ENCODE results near the gene ATP1A4. TPM values are rescaled to one million over a fixed set of nuclear protein-coding genes. Genes with fewer than 3 reads are reported as not detected.
"Not testable (repeated sequence)": the region's sequence is repeated elsewhere in the genome, so short reads cannot be mapped to it uniquely, and the experiment has no call there.

ATP1A4 gene
- total RNA-seq, 1 donor from 2014 or later, result 1.0 TPM

DNA sequence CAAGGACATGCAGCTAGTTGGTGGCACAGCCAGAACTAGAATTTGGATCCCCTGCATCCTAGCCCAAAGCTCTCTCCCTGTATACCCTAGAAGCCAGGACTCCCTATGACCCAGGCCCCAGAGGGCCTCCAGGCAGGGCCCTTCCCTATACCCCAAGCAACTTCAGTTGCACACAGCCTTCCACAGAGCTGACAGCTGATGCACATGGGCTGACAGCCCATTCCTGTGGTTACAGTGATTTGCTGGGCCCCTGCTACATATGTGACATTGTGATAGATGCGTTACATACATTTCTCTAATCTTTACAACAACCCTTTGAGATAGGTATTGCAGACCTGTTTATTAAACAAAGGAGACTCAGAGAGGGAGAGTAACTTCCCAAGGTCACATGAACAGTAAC is 30.0 kb upstream of the ATP1A4 start:
- DNase-seq (ENCODE audit: low spot score), result no peak
- intact Hi-C loops (cut with DNase I), result no loop called here

DNA sequence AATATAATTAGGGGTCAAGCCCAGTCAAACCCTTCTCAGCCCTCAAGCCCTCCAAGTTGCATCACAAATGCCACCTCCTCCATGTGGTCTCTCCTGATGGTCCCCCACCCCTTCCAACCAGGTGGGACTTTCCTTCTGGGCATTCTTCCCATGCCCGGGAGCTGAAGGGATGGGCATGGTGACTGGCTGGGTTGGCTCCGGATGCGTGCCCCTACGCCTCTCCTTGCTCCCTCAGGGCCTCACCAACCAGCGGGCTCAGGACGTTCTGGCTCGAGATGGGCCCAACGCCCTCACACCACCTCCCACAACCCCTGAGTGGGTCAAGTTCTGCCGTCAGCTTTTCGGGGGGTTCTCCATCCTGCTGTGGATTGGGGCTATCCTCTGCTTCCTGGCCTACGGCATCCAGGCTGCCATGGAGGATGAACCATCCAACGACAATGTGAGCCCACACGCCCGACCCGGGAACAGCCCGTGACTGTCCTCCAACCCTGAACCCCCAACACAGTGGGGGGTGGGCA is 28.4 kb upstream of the ATP1A4 start:
- intact Hi-C loops (cut with DNase I), result no loop called here
- DNase-seq (ENCODE audit: low spot score), result no peak

DNA sequence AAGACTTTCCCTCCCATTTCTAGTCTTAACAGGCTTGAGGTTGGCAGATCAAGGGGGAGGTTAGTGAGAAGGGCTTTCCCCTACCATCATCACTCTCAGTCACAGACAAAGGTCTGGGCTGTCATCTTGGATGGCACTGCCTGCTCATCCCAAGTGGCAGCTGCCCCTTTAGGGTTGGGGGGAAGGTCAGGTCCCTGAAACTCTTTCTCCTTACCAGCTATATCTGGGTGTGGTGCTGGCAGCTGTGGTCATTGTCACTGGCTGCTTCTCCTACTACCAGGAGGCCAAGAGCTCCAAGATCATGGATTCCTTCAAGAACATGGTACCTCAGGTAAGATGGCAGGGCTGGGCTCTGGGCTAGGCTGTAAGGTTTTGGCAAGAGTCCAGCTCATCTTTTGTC is 27.7 kb upstream of the ATP1A4 start:
- intact Hi-C loops (cut with DNase I), result no loop called here
- DNase-seq (ENCODE audit: low spot score), result no peak

DNA sequence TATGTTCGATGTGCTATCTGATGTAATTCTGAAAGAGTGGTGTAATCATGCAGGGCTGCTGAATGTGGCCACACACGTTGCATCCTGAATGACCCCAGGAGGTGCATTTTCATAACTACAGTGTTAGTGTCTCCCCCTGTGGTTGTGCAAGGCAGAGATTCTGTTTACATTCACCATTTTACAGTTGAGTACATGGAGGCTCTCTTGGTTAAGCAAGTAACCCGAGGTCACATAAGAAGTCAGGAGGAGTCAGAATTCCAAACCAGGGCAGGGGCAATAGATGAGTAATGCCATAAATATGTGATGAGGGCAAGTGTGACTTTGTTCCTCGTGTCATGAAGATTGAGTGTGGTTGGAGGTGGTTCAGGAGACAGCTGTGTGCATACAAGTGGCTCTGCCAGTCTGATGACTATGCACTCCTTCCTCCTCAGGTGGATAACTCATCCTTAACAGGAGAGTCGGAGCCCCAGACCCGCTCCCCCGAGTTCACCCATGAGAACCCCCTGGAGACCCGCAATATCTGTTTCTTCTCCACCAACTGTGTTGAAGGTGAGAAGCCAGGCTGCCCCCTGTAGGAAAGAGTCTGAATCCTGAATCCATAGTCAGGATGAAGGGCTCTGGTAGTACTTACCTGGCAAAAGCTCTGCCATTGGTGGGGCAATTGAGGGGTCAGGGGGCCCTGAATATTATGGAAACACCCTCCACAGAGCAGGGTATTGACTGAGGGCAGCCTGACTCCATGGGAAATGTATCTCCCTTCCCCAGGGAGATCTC is 26.5 kb upstream of the ATP1A4 start:
- peak; percentile 69 for DNase-seq (ENCODE audit: low spot score)
- intact Hi-C loops (cut with DNase I), result no loop called here

DNA sequence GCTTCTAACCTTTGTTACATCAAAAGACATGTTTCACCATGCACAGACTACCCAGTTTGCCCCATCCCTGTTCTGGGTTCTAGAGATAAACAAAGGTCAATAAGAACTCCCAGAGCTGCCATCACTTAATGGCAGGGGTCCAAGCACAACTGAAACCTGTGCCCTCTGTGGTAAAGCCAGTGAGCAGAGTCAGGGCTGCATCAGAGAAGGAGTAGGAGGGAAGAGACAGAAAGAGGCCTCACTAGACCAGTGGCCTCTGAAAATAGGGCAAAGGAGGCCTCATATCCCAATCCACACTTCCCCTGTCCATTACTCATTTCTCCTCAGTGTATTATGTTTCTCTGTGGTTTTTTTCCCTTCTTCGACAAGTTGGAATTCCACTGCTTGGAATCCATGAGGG is 25.7 kb upstream of the ATP1A4 start:
- intact Hi-C loops (cut with DNase I), result no loop called here
- DNase-seq (ENCODE audit: low spot score), result peak; percentile 33

DNA sequence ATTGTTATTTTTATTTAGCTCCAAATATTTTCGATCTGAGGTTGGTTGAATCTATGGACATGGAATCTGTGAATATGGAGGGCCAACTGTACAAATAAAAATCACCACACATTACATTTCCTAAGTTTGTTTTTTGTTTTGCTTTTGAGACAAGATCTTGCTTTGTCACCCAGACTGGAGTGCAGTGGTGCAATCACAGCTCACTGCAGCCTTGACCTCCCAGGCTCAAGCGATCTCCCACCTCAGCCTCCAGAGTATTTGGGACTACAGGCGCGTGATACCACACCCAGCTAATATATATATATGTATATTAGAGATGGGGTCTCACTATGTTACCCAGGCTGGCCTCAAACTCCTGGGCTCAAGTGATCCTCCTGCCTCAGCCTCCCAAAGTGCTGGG is 25.1 kb upstream of the ATP1A4 start:
- intact Hi-C loops (cut with DNase I), result not testable (repeated sequence)
- DNase-seq (ENCODE audit: low spot score), result peak; percentile 26

DNA sequence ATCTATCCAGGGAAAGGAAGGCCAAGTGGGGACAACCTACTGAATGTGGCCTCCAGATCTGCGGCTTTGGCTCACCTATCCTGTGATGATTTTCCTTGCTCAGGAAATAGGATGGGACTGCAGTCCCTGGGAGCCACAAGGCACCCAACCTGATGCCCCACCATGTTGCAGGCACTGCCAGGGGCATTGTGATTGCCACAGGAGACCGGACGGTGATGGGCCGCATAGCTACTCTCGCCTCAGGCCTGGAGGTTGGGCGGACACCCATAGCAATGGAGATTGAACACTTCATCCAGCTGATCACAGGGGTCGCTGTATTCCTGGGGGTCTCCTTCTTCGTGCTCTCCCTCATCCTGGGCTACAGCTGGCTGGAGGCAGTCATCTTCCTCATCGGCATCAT is 24.0 kb upstream of the ATP1A4 start:
- DNase-seq (ENCODE audit: low spot score), result peak; percentile 76
- intact Hi-C loops (cut with DNase I), result no loop called here

DNA sequence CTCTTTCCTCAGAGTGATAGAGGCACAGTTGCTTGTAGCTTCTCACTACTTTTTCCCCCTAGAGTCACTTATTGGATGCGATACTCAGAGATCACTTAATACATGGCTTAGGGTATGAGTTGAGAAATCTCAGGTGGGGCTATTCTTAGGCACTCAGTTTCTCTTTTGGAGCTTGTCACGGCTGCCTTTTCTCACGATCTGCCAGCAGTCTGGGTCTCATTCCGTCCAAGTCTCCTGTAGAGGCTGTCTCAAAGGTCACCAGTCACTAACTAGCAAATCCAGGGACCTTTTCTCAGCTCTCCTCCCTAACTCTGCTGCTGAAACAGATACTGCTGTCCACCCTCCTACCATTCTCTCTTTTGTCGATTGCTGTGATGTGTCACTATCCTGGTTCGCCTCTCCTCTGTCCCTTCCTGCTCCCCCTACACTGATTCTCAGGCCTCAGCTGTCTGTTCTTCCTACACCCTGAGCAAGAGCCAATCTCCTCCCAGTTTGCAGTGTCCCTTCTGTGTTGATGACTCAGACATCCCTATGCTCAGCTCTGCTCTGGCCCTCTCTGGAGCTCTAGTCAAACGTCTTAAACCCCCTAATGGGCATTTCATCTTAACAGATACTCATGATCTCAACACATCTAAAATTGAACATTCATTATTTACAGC is 23.4 kb upstream of the ATP1A4 start:
- intact Hi-C loops (cut with DNase I), result no loop called here
- DNase-seq (ENCODE audit: low spot score), result peak; percentile 70

DNA sequence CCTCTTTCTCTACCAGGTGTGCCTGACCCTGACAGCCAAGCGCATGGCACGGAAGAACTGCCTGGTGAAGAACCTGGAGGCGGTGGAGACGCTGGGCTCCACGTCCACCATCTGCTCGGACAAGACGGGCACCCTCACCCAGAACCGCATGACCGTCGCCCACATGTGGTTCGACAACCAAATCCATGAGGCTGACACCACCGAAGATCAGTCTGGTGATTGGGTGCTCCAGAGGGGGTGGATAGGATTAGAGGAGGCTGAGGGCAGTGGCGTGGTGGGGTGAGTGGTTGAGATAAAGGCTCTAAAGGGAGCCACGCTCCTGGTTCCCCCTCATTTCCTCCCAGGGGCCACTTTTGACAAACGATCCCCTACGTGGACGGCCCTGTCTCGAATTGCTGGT is 22.8 kb upstream of the ATP1A4 start:
- intact Hi-C loops (cut with DNase I), result no loop called here
- DNase-seq (ENCODE audit: low spot score), result peak; percentile 65

DNA sequence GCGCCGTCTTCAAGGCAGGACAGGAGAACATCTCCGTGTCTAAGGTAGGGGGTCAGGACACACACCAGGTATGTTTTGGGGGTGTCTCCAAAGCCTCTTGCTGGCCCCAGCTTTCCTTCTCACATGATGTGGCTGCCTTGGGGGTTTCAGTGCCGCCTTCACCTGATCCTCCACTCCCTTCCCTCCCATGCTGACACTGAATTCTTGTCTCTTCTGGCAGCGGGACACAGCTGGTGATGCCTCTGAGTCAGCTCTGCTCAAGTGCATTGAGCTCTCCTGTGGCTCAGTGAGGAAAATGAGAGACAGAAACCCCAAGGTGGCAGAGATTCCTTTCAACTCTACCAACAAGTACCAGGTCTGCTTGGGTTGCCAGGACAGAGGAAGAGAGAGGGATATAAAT is 22.4 kb upstream of the ATP1A4 start:
- DNase-seq (ENCODE audit: low spot score), result peak; percentile 67
- intact Hi-C loops (cut with DNase I), result no loop called here

DNA sequence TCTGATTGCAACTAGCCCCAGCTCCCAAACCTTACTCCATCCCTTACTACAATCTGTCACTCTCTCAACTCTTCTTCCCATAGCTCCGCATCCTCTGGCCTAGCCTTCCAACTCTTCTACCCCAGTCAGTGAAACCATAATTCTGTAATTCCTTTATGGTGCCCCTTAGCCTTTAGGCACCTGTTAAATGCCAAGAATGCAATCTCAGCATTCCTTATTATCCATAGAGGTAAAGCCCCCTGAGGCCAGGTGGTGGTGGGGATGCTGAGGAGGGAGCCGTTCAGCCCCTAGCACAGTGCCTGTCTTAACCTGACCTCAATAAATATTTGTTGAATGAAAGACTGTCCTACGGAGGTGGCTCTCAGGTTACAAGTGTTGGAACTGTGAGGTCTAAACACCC is 21.8 kb upstream of the ATP1A4 start:
- DNase-seq (ENCODE audit: low spot score), result peak; percentile 29
- intact Hi-C loops (cut with DNase I), result no loop called here

DNA sequence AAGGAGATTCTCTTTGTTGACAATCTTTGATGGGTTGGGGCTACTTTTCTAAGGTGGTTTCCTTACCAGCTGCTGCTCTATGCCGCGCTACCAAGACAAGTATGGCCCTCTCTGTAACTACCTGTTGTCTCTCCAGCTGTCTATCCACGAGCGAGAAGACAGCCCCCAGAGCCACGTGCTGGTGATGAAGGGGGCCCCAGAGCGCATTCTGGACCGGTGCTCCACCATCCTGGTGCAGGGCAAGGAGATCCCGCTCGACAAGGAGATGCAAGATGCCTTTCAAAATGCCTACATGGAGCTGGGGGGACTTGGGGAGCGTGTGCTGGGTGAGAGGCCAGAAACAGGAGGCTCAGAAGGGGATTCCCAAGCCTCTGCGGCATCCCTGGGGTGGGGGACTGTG is 21.4 kb upstream of the ATP1A4 start:
- peak; percentile 68 for DNase-seq (ENCODE audit: low spot score)

DNA sequence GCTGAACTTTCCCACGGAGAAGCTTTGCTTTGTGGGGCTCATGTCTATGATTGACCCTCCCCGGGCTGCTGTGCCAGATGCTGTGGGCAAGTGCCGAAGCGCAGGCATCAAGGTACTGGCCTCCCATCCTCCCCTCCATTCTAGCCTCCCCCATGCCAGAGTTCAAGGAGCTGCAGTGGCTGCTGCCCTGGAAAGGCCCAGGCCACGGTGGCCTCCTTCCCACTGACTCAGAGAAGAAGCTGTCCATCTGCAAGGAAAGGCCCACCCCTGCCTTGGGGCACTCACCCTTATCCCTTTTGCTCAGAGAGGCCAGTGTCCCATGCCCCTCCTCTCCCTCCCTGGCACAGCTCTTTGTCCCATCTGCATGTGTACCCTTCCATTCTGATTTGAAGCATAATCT is 20.9 kb upstream of the ATP1A4 start:
- intact Hi-C loops (cut with DNase I), result no loop called here
- peak; percentile 74 for DNase-seq (ENCODE audit: low spot score)

More for the DNA sequence above, 21.4 kb upstream of the ATP1A4 start:
- intact Hi-C loops (cut with DNase I), result no loop called here

DNA sequence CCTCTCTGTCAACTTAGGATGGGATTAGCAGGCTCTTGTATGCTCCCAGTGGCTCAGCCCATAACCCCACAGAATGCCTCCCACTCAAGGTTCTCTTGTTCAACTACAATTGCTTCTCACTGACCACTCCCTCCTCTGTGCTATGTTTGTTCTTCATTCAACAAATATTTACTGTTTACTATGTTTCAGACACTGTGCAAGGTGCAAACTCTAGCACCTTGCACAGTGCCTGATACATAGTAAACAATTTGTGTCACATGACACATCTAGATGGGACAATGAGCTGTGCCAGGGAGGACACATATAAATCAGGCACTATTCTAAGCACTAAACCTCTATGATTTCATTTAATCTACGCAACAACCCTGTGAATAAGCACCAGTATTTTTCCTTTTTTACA is 20.5 kb upstream of the ATP1A4 start:
- intact Hi-C loops (cut with DNase I), result no loop called here
- DNase-seq (ENCODE audit: low spot score), result no peak

DNA sequence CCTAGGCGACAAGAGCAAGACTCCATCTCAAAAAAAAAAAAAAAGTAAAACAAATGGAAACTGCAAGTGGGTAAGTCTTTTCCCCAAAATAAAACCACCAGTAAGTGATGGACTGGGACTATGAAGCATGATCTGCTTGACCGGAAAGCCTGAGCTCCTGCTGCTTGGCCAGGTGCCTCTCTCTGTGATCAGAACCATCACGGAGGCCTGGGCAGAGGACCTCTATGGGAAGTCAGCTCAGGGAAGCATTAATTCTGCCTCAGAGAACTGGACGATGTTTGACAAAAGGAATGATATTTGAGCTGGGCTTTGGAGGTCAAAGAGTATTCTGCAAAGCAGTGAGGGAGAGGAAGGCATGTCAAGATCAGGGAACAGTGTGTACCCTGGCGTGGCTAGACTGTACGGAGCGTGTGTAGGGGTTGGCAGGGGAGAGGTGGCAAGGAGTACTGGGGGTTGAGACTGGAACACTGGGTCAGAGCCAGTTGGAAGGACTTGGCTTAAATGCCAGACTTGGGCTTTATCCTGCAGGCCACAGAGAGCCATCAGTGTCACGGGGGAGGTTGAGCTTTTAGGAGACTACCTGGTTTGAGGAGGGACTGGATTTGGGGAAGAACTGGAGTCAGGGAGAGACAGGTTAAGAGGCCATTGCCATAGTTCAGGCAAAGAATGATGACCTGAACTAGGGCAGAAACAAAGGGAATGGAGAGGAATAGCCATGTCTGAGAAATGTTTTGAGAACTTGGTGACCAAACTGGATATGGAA is 19.4 kb upstream of the ATP1A4 start:
- peak; percentile 77 for DNase-seq (ENCODE audit: low spot score)
- intact Hi-C loops (cut with DNase I), result no loop called here

DNA sequence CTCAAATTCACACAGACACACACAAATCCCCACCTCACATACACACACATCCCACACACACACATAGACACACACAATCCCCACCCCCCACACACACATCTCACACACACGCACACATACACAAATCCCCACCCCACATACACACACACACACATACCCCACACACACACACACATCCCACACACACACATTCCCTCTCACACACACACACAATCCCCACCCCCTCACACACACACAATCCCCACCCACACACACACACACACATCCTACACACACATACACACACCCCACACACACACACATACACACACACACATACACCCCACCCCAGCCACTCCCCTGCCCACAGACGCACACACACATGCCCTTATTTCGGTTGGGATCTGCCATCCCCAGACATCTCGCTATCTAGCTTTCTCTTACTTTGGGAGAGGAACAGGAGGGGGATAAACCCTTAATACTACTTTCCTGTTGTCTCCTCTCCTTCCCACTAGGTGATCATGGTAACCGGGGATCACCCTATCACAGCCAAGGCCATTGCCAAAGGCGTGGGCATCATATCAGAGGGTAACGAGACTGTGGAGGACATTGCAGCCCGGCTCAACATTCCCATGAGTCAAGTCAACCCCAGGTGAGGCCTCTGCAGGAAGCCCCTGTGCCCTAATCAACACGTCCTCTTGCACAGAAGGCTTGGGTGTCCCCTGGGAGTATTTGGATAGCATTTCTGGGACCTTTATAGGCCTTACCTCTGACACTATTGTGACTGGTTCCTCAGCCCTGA is 17.2 kb upstream of the ATP1A4 start:
- intact Hi-C loops (cut with DNase I), result no loop called here
- DNase-seq (ENCODE audit: low spot score), result peak; percentile 49

DNA sequence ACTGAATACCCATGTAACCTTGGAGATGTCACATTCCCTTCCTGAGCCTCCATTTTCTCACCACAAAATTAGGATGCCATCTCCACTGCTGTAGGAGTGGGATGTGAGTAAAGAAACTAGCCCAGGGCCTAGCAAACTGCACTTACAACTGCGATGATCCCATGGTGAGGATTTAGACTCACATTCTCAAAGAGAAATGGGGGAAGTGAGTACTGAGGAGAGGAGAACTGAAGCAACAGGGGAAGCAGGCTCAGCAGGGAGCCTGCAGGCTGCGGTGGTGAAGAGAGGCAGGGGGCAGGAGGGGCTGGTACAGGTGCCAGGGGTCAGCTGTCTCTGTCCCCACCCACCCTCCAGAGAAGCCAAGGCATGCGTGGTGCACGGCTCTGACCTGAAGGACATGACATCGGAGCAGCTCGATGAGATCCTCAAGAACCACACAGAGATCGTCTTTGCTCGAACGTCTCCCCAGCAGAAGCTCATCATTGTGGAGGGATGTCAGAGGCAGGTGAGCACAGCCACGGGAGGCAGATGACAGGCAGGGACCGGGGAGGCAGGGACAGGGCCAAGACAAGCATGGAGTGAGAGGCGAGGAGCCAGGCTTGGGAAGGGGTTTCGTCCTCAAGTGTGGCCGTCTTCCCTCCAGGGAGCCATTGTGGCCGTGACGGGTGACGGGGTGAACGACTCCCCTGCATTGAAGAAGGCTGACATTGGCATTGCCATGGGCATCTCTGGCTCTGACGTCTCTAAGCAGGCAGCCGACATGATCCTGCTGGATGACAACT is 16.4 kb upstream of the ATP1A4 start:
- DNase-seq (ENCODE audit: low spot score), result peak; percentile 75
- intact Hi-C loops (cut with DNase I), result no loop called here

DNA sequence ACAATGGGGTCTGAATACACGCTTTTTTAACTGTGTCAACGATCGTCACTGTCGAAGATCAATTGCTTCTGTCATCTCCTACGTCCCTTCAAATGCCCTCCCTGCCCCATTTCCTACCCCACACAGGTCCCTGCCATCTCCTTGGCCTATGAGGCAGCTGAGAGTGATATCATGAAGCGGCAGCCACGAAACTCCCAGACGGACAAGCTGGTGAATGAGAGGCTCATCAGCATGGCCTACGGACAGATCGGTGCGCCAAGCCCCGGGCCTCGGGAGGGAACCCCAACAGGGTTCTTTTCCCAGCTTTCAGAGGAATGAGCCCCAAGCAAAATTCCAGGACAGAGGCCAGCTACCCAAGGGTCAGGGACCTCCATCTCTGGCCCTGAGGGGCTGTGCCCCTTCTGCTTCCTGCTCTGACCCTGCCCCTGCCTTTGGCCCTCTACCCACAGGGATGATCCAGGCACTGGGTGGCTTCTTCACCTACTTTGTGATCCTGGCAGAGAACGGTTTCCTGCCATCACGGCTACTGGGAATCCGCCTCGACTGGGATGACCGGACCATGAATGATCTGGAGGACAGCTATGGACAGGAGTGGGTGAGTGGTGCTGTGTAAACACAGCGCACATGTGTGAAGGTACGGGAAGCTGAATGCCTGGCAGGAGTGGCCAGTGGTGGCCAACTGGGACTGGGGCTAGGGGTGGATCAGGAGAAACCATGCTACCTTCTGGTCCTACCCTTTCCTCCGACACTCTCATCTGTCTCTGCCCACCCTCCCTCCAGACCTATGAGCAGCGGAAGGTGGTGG is 15.1 kb upstream of the ATP1A4 start:
- intact Hi-C loops (cut with DNase I), result no loop called here
- DNase-seq (ENCODE audit: low spot score), result peak; percentile 51

All from cardiac septum (tissue), 1 donor.